Lung (tissue), 12 donors: ENCODE measurements around the gene NGF. TPM values are rescaled to one million over a fixed set of nuclear protein-coding genes. Genes with fewer than 3 reads are reported as not detected.

ENCODE experiments used
- ATAC-seq: fragments of 200-7000 bp; cut with Tn5 transposase; one replicate; pipeline ENCODE4 v1.9.1; 2020; ENCODE audit warnings: moderate number of reproducible peaks; ENCODE audit not compliant: insufficient read depth, low FRiP score
- DNase-seq, 3 donors: peaks; one replicate each; pipeline ENCODE4 v3.0.0-alpha.2; 2013 to 2017
- H3K27ac ChIP-seq, 2 donors: one replicate each; pipeline ENCODE4 v1.5.1; 2013; ENCODE audit warnings: mild to moderate bottlenecking in 2 of 2, moderate library complexity in 2 of 2, control low read depth in 1 of 2, inconsistent platforms in 1 of 2, low read depth in 1 of 2, low read length in 1 of 2
- H3K27me3 ChIP-seq, 3 donors: one replicate each; pipeline ENCODE4 v1.5.1; 2013; ENCODE audit warnings: low read length in 2 of 3; ENCODE audit not compliant: control insufficient read depth in 3 of 3, insufficient read depth in 3 of 3
- H3K36me3 ChIP-seq, 4 donors: one replicate each; pipeline ENCODE4 v1.5.1; 2013; ENCODE audit warnings: low read length in 4 of 4, mild to moderate bottlenecking in 1 of 4, moderate library complexity in 1 of 4; ENCODE audit not compliant: control insufficient read depth in 4 of 4, insufficient read depth in 4 of 4
- H3K4me1 ChIP-seq, 5 donors: one replicate each; pipeline ENCODE4 v1.5.1; 2013; ENCODE audit warnings: low read length in 5 of 5, mild to moderate bottlenecking in 2 of 5, moderate library complexity in 1 of 5; ENCODE audit not compliant: control insufficient read depth in 5 of 5, insufficient read depth in 5 of 5
- H3K4me3 ChIP-seq: one replicate; pipeline ENCODE4 v1.5.1; 2013; ENCODE audit warnings: mild to moderate bottlenecking, control low read depth, moderate library complexity
- H3K9ac ChIP-seq, 2 donors: one replicate each; pipeline ENCODE4 v1.5.1; 2013; ENCODE audit warnings: low read length in 2 of 2, control low read depth in 1 of 2; ENCODE audit not compliant: insufficient read depth in 1 of 2
- H3K9me3 ChIP-seq, 4 donors: one replicate each; pipeline ENCODE4 v1.5.1; 2013; ENCODE audit warnings: low read length in 3 of 4, mild to moderate bottlenecking in 1 of 4, moderate library complexity in 1 of 4; ENCODE audit not compliant: control insufficient read depth in 4 of 4, insufficient read depth in 3 of 4
- WGBS, 2 donors: extraction: QIAGEN DNeasy Blood & Tissue Kit; methylation state at CpG; one replicate each; pipeline ENCODE4 v1.1.7; 2013; 5-methylcytosine and 5-hydroxymethylcytosine counted together
- polyA plus RNA-seq, 2 donors: library from polyadenylated mRNA; stranded (reverse); fragments of 200-250 nt; gene quantifications; one replicate each; pipeline ENCODE4 v1.2.1, GENCODE V29; 2013
- total RNA-seq, 2 donors: library from RNA; depleted of rRNA in 1 of 2; stranded (reverse); fragments of >200 nt in 1 of 2; gene quantifications; one replicate each; pipeline ENCODE4 v1.2.1, GENCODE V29; 2014 to 2021
- TF ChIP-seq, protein P1 (sequence below): IDR thresholded peaks from 2 replicates; pipeline ENCODE4 v1.5.1; 2012; ENCODE audit warnings: mild to moderate bottlenecking; ENCODE audit errors: control extremely low read depth, extremely low read depth
- donor health status: control.
- donor health status: control.
- donor health status: Bipolar disorder and iron deficiency.
- donor health status: healthy.
- donor health status: DM: yes; HTN: yes; CAD: no.

NGF gene
- total and polyA plus RNA-seq, 4 donors: 0.40 to 1.7 (median 0.50) TPM

DNA sequence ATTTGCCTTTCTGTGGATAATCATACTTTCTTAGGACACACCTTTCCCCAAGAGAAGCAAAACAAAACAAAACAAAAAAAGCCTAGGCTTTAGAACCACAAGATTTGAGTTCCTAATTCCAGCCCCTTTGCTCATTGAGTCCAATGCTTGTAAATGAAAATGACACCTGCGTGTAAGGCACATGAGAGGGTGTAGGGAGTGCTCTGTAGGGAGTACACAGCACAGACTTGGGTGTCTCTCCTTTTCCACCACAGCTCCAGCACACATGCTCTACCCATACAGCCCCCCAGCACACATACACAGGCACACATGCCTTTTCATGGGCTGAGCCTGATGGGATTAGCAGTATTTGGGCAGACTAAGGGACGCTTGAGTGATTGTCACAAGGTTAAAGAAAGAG, 9.2 kb upstream of the NGF start:
- ATAC-seq: no peak
- no peak for DNase-seq
- peaks cover 0 to 2% (median 0%) of the 10 kb centered on the region in 4 donors for H3K9me3 ChIP-seq
- no peak overlapping the region for H3K4me3 ChIP-seq
- TF ChIP-seq, protein P1, sequence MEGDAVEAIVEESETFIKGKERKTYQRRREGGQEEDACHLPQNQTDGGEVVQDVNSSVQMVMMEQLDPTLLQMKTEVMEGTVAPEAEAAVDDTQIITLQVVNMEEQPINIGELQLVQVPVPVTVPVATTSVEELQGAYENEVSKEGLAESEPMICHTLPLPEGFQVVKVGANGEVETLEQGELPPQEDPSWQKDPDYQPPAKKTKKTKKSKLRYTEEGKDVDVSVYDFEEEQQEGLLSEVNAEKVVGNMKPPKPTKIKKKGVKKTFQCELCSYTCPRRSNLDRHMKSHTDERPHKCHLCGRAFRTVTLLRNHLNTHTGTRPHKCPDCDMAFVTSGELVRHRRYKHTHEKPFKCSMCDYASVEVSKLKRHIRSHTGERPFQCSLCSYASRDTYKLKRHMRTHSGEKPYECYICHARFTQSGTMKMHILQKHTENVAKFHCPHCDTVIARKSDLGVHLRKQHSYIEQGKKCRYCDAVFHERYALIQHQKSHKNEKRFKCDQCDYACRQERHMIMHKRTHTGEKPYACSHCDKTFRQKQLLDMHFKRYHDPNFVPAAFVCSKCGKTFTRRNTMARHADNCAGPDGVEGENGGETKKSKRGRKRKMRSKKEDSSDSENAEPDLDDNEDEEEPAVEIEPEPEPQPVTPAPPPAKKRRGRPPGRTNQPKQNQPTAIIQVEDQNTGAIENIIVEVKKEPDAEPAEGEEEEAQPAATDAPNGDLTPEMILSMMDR: no peak
- 70 to 81% methylated on average over 2 of the region's 2 CpGs for WGBS, 2 donors
- no peaks in the 10 kb centered on the region for H3K4me1 ChIP-seq
- H3K9ac ChIP-seq: no peak overlapping the region
- H3K27me3 ChIP-seq: peaks cover 0 to 1% (median 0%) of the 10 kb centered on the region in 3 donors
- H3K27ac ChIP-seq: no peak overlapping the region
- no peaks in the 10 kb centered on the region for H3K36me3 ChIP-seq

DNA sequence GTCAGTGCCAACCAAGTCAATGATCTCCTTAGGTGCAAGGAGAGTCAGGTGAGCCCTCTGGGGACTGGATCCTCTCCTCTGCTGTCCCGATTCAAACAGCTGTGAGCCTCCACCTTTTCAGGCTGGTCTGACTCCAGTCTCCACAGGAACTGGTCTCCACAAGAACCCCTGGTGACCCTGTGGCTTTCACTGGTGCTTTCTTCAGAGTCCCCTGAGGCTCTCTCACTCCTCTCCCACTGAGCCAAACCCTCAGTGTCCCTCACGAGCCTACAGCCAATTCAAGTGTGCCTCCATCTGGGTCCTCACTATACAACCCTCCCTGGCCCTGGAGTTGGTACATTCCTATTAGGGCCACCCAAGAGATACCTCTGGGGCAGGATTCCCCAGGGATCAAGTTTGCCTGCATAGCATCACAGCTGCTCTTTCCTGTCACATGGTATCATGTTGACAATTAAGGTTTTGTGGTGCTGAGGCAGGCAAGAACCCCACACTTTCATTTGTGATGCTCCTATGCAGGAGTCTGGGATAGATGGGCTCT, 5.2 kb upstream of the NGF start:
- Histone ChIP-seq H3K9ac (no peak overlapping the region), H3K9me3 (peaks cover 0 to 3% (median 0%) of the 10 kb centered on the region in 4 donors), H3K36me3 (no peaks in the 10 kb centered on the region), H3K4me1 (peaks cover 0 to 3% (median 0%) of the 10 kb centered on the region in 5 donors), H3K27me3 (peaks cover 5 to 20% (median 8%) of the 10 kb centered on the region in 3 donors), H3K4me3 (no peak overlapping the region), H3K27ac (no peak overlapping the region)
- ATAC-seq (no peak), DNase-seq (no peak)
- WGBS, 2 donors: 78 to 84% methylated on average over 2 of the region's 2 CpGs
- TF ChIP-seq, protein P1: no peak

DNA sequence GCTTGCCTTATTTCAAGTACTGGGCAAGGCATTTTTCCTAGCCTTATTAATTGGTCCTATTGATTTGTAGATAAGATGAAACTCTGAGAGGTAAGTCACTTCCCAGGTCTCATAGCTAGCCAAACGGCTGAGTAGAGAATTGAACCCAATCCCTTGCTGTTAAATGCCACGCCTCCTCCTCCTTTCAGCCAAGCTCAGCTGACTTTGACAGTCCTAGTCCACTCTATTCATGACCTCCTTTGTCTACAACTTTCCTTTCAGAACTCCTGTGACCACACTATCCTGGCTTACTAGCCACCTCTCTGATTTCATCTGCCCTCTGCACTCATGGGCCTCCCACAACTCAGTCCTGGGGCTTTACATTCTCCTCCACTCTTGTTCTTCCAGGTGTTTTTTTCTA, 3.9 kb upstream of the NGF start:
- H3K36me3 ChIP-seq: no peaks in the 10 kb centered on the region
- DNase-seq (no peak), ATAC-seq (no peak)
- H3K9ac ChIP-seq: no peak overlapping the region
- TF ChIP-seq, protein P1: no peak
- H3K27me3 ChIP-seq: peaks cover 11 to 25% (median 16%) of the 10 kb centered on the region in 3 donors
- no peak overlapping the region for H3K27ac ChIP-seq
- peaks cover 0 to 9% (median 0%) of the 10 kb centered on the region in 4 donors for H3K9me3 ChIP-seq
- H3K4me3 ChIP-seq: no peak overlapping the region
- WGBS, 2 donors: 90 to 97% methylated on average over 2 of the region's 2 CpGs
- peaks cover 0 to 9% (median 3%) of the 10 kb centered on the region in 5 donors for H3K4me1 ChIP-seq

- Histone ChIP-seq H3K4me3 (no peak overlapping the region), H3K27me3 (peaks cover 11 to 30% (median 17%) of the 10 kb centered on the region in 3 donors), H3K9me3 (peaks cover 0 to 9% (median 0%) of the 10 kb centered on the region in 4 donors), H3K4me1 (peaks cover 0 to 9% (median 3%) of the 10 kb centered on the region in 5 donors), H3K36me3 (no peaks in the 10 kb centered on the region), H3K9ac (no peak overlapping the region), H3K27ac (no peak overlapping the region)
- WGBS, 2 donors: 63 to 68% methylated on average over 3 of the region's 3 CpGs
- TF ChIP-seq, protein P1: no peak
- ATAC-seq: no peak
- no peak for DNase-seq
These were observed 2.8 kb upstream of the NGF start for GRCh38 chr1:115340879-115341278.
